OCI-LY7 (cell line): ENCODE data around the gene HOXD4.

ENCODE experiments used
- EZH2phosphoT487 ChIP-seq: fragments of 200-600 bp; sonication (generic); IDR thresholded peaks from 2 replicates; pipeline ENCODE4 v1.6.1; 2018; ENCODE audit warnings: low read depth, borderline replicate concordance, mild to moderate bottlenecking, mixed run types, antibody characterized with exemption, low read length, moderate library complexity, mixed read lengths
- TF ChIP-seq, protein P1 (sequence below): fragments of 200-600 bp; sonication (generic); conservative IDR thresholded peaks from 2 replicates; pipeline ENCODE4 v1.5.1; 2014; ENCODE audit warnings: mild to moderate bottlenecking, antibody characterized with exemption, low read length, moderate library complexity, mixed read lengths

DNA sequence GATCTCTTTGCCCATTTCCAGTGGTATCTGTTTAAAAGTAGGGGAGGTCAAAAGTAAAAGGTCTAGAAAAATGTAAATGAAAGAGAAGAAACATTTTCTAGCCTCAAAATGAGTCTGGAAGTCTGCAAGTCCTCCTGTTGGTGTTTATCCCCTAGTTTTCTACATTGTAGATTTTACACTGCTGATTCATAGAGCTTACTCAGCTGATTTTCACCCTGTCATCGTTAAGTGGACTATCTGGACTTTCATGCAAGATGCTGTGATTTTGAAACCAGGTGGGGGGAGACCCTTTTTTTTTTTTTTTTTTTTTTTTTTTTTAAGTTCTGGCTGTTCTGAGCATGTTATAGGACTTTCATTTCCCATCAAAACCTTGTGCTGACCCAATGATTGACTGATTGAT is 16.0 kb downstream of the HOXD4 start:
- no peak for TF ChIP-seq EZH2phosphoT487
- TF ChIP-seq, protein P1, sequence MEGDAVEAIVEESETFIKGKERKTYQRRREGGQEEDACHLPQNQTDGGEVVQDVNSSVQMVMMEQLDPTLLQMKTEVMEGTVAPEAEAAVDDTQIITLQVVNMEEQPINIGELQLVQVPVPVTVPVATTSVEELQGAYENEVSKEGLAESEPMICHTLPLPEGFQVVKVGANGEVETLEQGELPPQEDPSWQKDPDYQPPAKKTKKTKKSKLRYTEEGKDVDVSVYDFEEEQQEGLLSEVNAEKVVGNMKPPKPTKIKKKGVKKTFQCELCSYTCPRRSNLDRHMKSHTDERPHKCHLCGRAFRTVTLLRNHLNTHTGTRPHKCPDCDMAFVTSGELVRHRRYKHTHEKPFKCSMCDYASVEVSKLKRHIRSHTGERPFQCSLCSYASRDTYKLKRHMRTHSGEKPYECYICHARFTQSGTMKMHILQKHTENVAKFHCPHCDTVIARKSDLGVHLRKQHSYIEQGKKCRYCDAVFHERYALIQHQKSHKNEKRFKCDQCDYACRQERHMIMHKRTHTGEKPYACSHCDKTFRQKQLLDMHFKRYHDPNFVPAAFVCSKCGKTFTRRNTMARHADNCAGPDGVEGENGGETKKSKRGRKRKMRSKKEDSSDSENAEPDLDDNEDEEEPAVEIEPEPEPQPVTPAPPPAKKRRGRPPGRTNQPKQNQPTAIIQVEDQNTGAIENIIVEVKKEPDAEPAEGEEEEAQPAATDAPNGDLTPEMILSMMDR = no peak
